Transverse colon (tissue), 4 donors: Measurements from ENCODE around the gene IL1A.

Source experiments
- EP300 ChIP-seq: sonication (generic); formaldehyde crosslinking; IDR thresholded peaks from one replicate; pipeline ENCODE4 v1.6.1; 2017; ENCODE audit warnings: antibody characterized with exemption, low read depth
- POLR2A ChIP-seq: fragments of 450-650 bp; IDR thresholded peaks from one replicate; pipeline ENCODE4 v1.6.1; 2016; ENCODE audit warnings: antibody characterized with exemption, mild to moderate bottlenecking, moderate library complexity
- POLR2AphosphoS5 ChIP-seq, 3 donors: sonication (generic); formaldehyde crosslinking; IDR thresholded peaks; one replicate each; pipeline ENCODE4 v1.6.1; 2016; ENCODE audit warnings: antibody characterized with exemption in 3 of 3
- TF ChIP-seq, protein P1 (sequence below), 5 experiments: fragments of 200-600 bp in 3 of 5; fragments of 450-650 bp in 2 of 5; sonication (generic) in 3 of 5; IDR thresholded peaks; 1 replicate in 2 of 5; 2 replicates in 3 of 5; pipeline ENCODE4 v1.5.1; 2016 to 2017; ENCODE audit warnings: antibody characterized with exemption in 5 of 5, inconsistent platforms in 3 of 5, mild to moderate bottlenecking in 2 of 5, moderate library complexity in 1 of 5

GRCh38 chr2:112787294-112787693, 3.0 kb upstream of the IL1A start:
- TF ChIP-seq, protein P1, sequence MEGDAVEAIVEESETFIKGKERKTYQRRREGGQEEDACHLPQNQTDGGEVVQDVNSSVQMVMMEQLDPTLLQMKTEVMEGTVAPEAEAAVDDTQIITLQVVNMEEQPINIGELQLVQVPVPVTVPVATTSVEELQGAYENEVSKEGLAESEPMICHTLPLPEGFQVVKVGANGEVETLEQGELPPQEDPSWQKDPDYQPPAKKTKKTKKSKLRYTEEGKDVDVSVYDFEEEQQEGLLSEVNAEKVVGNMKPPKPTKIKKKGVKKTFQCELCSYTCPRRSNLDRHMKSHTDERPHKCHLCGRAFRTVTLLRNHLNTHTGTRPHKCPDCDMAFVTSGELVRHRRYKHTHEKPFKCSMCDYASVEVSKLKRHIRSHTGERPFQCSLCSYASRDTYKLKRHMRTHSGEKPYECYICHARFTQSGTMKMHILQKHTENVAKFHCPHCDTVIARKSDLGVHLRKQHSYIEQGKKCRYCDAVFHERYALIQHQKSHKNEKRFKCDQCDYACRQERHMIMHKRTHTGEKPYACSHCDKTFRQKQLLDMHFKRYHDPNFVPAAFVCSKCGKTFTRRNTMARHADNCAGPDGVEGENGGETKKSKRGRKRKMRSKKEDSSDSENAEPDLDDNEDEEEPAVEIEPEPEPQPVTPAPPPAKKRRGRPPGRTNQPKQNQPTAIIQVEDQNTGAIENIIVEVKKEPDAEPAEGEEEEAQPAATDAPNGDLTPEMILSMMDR (IDR thresholded peaks at IDR 0.05) = no peak
- TF ChIP-seq POLR2A (no peak), EP300 (no peak), POLR2AphosphoS5 (IDR thresholded peaks at IDR 0.05) (no peak)
